WTC11 (cell line): ENCODE measurements around the gene SCUBE3. TPM values are rescaled to one million over a fixed set of nuclear protein-coding genes. Genes with fewer than 3 reads are reported as not detected.

Source experiments
- FOXP1 ChIP-seq: sonication (generic); formaldehyde crosslinking; IDR thresholded peaks from 2 replicates; pipeline ENCODE4 v1.8.0; 2022; ENCODE audit warnings: missing genetic modification reagents, mild to moderate bottlenecking, moderate library complexity, borderline replicate concordance
- GRHL2 ChIP-seq: fragments of 250-450 bp; sonication (Bioruptor Pico); IDR thresholded peaks from 2 replicates; pipeline ENCODE4 v1.8.0; 2022; ENCODE audit warnings: mild to moderate bottlenecking, moderate library complexity; ENCODE audit not compliant: insufficient replicate concordance, severe bottlenecking
- MXD4 ChIP-seq: fragments of 250-450 bp; sonication (Bioruptor Pico); IDR thresholded peaks from 2 replicates; pipeline ENCODE4 v1.8.0; 2021; ENCODE audit warnings: mild to moderate bottlenecking, moderate library complexity, borderline replicate concordance
- NR1H2 ChIP-seq: sonication (generic); formaldehyde crosslinking; IDR thresholded peaks from 2 replicates; pipeline ENCODE4 v1.9.0; 2021; ENCODE audit warnings: mild to moderate bottlenecking, moderate library complexity, missing genetic modification reagents
- NR3C1 ChIP-seq: sonication (generic); formaldehyde crosslinking; conservative IDR thresholded peaks from 2 replicates; pipeline ENCODE4 v1.8.1; 2023; ENCODE audit warnings: low read depth, mild to moderate bottlenecking, missing genetic modification reagents
- OVOL2 ChIP-seq: fragments of 250-450 bp; sonication (Bioruptor Pico); IDR thresholded peaks from 2 replicates; pipeline ENCODE4 v1.9.0; 2021; ENCODE audit warnings: mild to moderate bottlenecking, borderline replicate concordance
- SMAD3 ChIP-seq: sonication (generic); formaldehyde crosslinking; IDR thresholded peaks from 2 replicates; pipeline ENCODE4 v1.8.0; 2022; ENCODE audit warnings: missing genetic modification reagents, mild to moderate bottlenecking, borderline replicate concordance
- SOX15 ChIP-seq: fragments of 250-450 bp; sonication (Bioruptor Pico); IDR thresholded peaks from 2 replicates; pipeline ENCODE4 v1.9.0; 2021; ENCODE audit warnings: mild to moderate bottlenecking
- TCF7 ChIP-seq: sonication (generic); formaldehyde crosslinking; IDR thresholded peaks from 2 replicates; pipeline ENCODE4 v1.8.0; 2022; ENCODE audit warnings: mild to moderate bottlenecking, low read depth, missing genetic modification reagents, moderate library complexity
- TEAD4 ChIP-seq: sonication (generic); formaldehyde crosslinking; IDR thresholded peaks from 2 replicates; pipeline ENCODE4 v1.8.0; 2022; ENCODE audit warnings: mild to moderate bottlenecking, missing genetic modification reagents
- ZNF416 ChIP-seq: fragments of 250-450 bp; sonication (Bioruptor Pico); IDR thresholded peaks from 2 replicates; pipeline ENCODE4 v1.9.0; 2021; ENCODE audit warnings: mild to moderate bottlenecking, inconsistent platforms
- ZNF671 ChIP-seq: fragments of 250-450 bp; sonication (Bioruptor Pico); IDR thresholded peaks from 2 replicates; pipeline ENCODE4 v1.8.0; 2021; ENCODE audit warnings: mild to moderate bottlenecking
- total RNA-seq: library from RNA; stranded (reverse); gene quantifications from 3 replicates; pipeline ENCODE4 v1.2.3, GENCODE V29; 2021
- TF ChIP-seq, protein P1 (sequence below): fragments of 250-450 bp; sonication (Bioruptor Pico); conservative IDR thresholded peaks from 2 replicates; pipeline ENCODE4 v1.9.0; 2021; ENCODE audit warnings: mild to moderate bottlenecking
- TF ChIP-seq, protein P2 (sequence below): sonication (generic); formaldehyde crosslinking; IDR thresholded peaks from 2 replicates; pipeline ENCODE4 v1.8.1; 2023; ENCODE audit warnings: mild to moderate bottlenecking, missing genetic modification reagents, moderate library complexity
- TF ChIP-seq, protein P3 (sequence below): fragments of 250-450 bp; sonication (Bioruptor Pico); IDR thresholded peaks from 2 replicates; pipeline ENCODE4 v1.9.0; 2021; ENCODE audit warnings: mild to moderate bottlenecking
- TF ChIP-seq, protein P4 (sequence below): sonication (generic); formaldehyde crosslinking; IDR thresholded peaks from 2 replicates; pipeline ENCODE4 v1.8.0; 2022; ENCODE audit warnings: mild to moderate bottlenecking, missing genetic modification reagents
- TF ChIP-seq, protein P5 (sequence below): fragments of 250-450 bp; sonication (Bioruptor Pico); IDR thresholded peaks from 2 replicates; pipeline ENCODE4 v1.9.0; 2021; ENCODE audit warnings: moderate library complexity, mild to moderate bottlenecking, inconsistent platforms, borderline replicate concordance
- TF ChIP-seq, protein P6 (sequence below): sonication (generic); formaldehyde crosslinking; IDR thresholded peaks from 2 replicates; pipeline ENCODE4 v1.8.0; 2022; ENCODE audit warnings: missing genetic modification reagents
- TF ChIP-seq, protein P7 (sequence below): sonication (generic); formaldehyde crosslinking; conservative IDR thresholded peaks from 2 replicates; pipeline ENCODE4 v1.8.1; 2022; ENCODE audit warnings: mild to moderate bottlenecking, missing genetic modification reagents
- TF ChIP-seq, protein P8 (sequence below): sonication (generic); formaldehyde crosslinking; IDR thresholded peaks from 2 replicates; pipeline ENCODE4 v1.8.1; 2023; ENCODE audit warnings: mild to moderate bottlenecking, missing genetic modification reagents, moderate library complexity
- TF ChIP-seq, protein P9 (sequence below): sonication (generic); formaldehyde crosslinking; conservative IDR thresholded peaks from 2 replicates; pipeline ENCODE4 v1.8.1; 2023; ENCODE audit warnings: mild to moderate bottlenecking, low read depth, missing genetic modification reagents, moderate library complexity
- TF ChIP-seq, protein P10 (sequence below): fragments of 250-450 bp; sonication (Bioruptor Pico); IDR thresholded peaks from 2 replicates; pipeline ENCODE4 v1.8.0; 2021; ENCODE audit warnings: mild to moderate bottlenecking

Gene SCUBE3
- total RNA-seq, 1 experiment from 2014 or later, result 2.1 TPM

DNA sequence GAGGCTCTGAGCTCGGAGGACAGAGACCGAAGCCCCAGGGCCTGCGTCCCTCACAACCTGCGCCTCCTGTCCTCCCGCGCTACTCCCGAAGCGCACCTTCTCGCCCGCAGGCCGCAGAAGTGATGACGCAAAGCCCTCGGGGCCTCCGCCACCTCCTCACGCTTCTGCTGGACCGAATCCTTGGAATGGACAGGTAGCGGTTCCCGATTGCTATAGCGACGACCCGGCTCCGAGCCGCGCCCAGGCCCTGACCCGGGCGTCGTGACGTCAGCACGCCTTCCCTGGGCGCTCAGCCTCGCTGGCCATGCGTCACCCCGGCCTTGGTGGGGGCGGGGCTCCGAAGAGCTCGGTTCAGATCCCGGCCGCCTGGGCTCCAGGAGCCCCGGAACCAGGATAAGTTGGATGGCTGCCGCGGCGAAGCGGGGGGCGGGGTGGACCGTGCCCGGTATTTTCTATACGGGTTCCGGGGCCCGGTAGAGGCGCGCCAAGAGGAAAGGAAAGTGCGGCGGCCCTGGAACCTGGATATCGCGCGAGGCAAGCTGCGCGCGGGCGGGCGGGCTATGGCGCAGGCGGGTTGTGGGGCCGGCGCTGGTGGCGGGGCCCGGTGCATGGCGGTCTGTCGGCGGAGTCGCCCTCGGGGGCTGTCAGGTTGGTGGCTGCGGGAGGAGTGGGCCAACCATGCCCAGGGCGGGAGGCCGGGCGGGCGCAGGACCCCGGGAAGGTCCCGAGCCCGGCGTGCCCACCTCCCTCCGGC is 45.6 kb downstream of the SCUBE3 start, which contains the start of gene ZNF76 (continued):
- TF ChIP-seq, protein P1, sequence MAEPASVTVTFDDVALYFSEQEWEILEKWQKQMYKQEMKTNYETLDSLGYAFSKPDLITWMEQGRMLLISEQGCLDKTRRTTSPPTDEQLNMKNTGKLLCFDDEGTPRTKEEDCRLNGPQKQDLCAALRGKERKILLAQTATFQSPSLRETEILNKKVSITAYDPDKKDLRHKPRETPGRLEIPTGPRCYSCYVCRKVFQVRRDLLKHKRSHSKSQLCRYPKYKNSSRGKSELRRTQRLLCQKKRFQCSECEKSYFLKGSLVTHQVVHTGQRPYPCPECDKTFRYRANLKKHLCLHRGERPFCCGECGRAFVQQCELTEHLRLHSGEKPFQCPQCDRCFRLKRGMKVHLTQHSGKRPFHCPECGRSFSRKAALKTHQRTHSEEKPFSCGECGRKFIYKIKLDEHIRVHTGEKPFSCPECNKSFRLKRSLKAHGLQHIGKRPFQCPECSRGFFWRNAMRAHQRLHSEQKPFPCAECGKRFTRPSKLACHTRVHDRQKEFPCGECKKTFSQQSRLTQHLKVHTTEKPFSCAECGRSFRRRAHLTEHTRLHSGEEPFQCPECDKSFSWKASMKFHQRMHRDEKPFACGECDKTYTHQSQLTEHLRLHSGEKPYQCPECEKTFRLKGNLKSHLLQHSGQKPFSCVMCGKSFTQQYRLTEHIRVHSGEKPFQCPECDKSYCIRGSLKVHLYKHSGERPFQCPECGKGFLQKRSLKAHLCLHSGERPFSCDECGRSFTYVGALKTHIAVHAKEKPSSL, result peak; percentile 29; the same call in 1 of the 2 replicates
- TF ChIP-seq, protein P2, sequence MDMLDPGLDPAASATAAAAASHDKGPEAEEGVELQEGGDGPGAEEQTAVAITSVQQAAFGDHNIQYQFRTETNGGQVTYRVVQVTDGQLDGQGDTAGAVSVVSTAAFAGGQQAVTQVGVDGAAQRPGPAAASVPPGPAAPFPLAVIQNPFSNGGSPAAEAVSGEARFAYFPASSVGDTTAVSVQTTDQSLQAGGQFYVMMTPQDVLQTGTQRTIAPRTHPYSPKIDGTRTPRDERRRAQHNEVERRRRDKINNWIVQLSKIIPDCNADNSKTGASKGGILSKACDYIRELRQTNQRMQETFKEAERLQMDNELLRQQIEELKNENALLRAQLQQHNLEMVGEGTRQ (CRISPR knock-in tag), result peak; percentile 45
- no peak for TF ChIP-seq MXD4 (CRISPR knock-in tag)
- TF ChIP-seq SMAD3, result no peak
- TF ChIP-seq, protein P3, sequence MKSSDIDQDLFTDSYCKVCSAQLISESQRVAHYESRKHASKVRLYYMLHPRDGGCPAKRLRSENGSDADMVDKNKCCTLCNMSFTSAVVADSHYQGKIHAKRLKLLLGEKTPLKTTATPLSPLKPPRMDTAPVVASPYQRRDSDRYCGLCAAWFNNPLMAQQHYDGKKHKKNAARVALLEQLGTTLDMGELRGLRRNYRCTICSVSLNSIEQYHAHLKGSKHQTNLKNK (CRISPR knock-in tag), result peak; percentile 62; the same call in 1 of the 2 replicates
- no peak for TF ChIP-seq NR1H2 (CRISPR knock-in tag)
- no peak for TF ChIP-seq NR3C1 (CRISPR knock-in tag)
- TF ChIP-seq, protein P4, sequence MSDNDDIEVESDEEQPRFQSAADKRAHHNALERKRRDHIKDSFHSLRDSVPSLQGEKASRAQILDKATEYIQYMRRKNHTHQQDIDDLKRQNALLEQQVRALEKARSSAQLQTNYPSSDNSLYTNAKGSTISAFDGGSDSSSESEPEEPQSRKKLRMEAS (CRISPR knock-in tag), result peak; percentile 87; the same call in 1 of the 2 replicates
- TF ChIP-seq, protein P5, sequence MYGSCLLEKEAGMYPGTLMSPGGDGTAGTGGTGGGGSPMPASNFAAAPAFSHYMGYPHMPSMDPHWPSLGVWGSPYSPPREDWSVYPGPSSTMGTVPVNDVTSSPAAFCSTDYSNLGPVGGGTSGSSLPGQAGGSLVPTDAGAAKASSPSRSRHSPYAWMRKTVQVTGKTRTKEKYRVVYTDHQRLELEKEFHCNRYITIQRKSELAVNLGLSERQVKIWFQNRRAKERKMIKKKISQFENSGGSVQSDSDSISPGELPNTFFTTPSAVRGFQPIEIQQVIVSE (CRISPR knock-in tag), result no peak
- TF ChIP-seq ZNF671 (CRISPR knock-in tag), result no peak
- TF ChIP-seq, protein P6, sequence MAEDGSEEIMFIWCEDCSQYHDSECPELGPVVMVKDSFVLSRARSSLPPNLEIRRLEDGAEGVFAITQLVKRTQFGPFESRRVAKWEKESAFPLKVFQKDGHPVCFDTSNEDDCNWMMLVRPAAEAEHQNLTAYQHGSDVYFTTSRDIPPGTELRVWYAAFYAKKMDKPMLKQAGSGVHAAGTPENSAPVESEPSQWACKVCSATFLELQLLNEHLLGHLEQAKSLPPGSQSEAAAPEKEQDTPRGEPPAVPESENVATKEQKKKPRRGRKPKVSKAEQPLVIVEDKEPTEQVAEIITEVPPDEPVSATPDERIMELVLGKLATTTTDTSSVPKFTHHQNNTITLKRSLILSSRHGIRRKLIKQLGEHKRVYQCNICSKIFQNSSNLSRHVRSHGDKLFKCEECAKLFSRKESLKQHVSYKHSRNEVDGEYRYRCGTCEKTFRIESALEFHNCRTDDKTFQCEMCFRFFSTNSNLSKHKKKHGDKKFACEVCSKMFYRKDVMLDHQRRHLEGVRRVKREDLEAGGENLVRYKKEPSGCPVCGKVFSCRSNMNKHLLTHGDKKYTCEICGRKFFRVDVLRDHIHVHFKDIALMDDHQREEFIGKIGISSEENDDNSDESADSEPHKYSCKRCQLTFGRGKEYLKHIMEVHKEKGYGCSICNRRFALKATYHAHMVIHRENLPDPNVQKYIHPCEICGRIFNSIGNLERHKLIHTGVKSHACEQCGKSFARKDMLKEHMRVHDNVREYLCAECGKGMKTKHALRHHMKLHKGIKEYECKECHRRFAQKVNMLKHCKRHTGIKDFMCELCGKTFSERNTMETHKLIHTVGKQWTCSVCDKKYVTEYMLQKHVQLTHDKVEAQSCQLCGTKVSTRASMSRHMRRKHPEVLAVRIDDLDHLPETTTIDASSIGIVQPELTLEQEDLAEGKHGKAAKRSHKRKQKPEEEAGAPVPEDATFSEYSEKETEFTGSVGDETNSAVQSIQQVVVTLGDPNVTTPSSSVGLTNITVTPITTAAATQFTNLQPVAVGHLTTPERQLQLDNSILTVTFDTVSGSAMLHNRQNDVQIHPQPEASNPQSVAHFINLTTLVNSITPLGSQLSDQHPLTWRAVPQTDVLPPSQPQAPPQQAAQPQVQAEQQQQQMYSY (CRISPR knock-in tag), result no peak
- no peak for TF ChIP-seq OVOL2 (CRISPR knock-in tag)
- TF ChIP-seq ZNF416 (CRISPR knock-in tag), result peak; percentile 89
- TF ChIP-seq SOX15 (CRISPR knock-in tag), result no peak
- TF ChIP-seq, protein P7, sequence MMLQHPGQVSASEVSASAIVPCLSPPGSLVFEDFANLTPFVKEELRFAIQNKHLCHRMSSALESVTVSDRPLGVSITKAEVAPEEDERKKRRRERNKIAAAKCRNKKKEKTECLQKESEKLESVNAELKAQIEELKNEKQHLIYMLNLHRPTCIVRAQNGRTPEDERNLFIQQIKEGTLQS (CRISPR knock-in tag), result no peak
- TF ChIP-seq TEAD4 (CRISPR knock-in tag), result no peak; the same call in 1 of the 2 replicates
- TF ChIP-seq TCF7 (CRISPR knock-in tag), result no peak
- TF ChIP-seq, protein P8, sequence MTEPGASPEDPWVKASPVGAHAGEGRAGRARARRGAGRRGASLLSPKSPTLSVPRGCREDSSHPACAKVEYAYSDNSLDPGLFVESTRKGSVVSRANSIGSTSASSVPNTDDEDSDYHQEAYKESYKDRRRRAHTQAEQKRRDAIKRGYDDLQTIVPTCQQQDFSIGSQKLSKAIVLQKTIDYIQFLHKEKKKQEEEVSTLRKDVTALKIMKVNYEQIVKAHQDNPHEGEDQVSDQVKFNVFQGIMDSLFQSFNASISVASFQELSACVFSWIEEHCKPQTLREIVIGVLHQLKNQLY, result no peak
- TF ChIP-seq, protein P9, sequence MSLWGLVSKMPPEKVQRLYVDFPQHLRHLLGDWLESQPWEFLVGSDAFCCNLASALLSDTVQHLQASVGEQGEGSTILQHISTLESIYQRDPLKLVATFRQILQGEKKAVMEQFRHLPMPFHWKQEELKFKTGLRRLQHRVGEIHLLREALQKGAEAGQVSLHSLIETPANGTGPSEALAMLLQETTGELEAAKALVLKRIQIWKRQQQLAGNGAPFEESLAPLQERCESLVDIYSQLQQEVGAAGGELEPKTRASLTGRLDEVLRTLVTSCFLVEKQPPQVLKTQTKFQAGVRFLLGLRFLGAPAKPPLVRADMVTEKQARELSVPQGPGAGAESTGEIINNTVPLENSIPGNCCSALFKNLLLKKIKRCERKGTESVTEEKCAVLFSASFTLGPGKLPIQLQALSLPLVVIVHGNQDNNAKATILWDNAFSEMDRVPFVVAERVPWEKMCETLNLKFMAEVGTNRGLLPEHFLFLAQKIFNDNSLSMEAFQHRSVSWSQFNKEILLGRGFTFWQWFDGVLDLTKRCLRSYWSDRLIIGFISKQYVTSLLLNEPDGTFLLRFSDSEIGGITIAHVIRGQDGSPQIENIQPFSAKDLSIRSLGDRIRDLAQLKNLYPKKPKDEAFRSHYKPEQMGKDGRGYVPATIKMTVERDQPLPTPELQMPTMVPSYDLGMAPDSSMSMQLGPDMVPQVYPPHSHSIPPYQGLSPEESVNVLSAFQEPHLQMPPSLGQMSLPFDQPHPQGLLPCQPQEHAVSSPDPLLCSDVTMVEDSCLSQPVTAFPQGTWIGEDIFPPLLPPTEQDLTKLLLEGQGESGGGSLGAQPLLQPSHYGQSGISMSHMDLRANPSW (CRISPR knock-in tag), result no peak
- TF ChIP-seq FOXP1 (CRISPR knock-in tag), result peak; percentile 55; the same call in 1 of the 2 replicates
- TF ChIP-seq, protein P10, sequence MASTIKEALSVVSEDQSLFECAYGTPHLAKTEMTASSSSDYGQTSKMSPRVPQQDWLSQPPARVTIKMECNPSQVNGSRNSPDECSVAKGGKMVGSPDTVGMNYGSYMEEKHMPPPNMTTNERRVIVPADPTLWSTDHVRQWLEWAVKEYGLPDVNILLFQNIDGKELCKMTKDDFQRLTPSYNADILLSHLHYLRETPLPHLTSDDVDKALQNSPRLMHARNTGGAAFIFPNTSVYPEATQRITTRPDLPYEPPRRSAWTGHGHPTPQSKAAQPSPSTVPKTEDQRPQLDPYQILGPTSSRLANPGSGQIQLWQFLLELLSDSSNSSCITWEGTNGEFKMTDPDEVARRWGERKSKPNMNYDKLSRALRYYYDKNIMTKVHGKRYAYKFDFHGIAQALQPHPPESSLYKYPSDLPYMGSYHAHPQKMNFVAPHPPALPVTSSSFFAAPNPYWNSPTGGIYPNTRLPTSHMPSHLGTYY (CRISPR knock-in tag), result peak; percentile 64; the same call in 1 of the 2 replicates
- no peak for TF ChIP-seq GRHL2
